ENCODE results near the gene SERPINB1.
A peak's percentile ranks its signal among the peaks of the same experiment; 100 is the strongest.

SERPINB1 gene

GRCh38 chr6:2871953-2872352 is 30.3 kb upstream of the SERPINB1 start:
- H3K27ac ChIP-seq = no peak overlapping the region

GRCh38 chr6:2871102-2871501 is 29.4 kb upstream of the SERPINB1 start:
- no peak overlapping the region for H3K9ac ChIP-seq
- H3K27me3 ChIP-seq (ENCODE audit: control insufficient read depth, insufficient read depth, low read length) = no peaks in the 10 kb centered on the region
- TF ChIP-seq CTCF (IDR thresholded peaks at IDR 0.05) = no peak
- no peaks in the 10 kb centered on the region for H3K36me3 ChIP-seq (ENCODE audit: control insufficient read depth, insufficient read depth, low read length)
- no peaks in the 10 kb centered on the region for H3K79me2 ChIP-seq
- H3K4me2 ChIP-seq (ENCODE audit: low read length) = no peak overlapping the region
- no peak overlapping the region for H2AFZ ChIP-seq
- H3K27ac ChIP-seq = no peak overlapping the region
- no peaks in the 10 kb centered on the region for H3K4me1 ChIP-seq
- H3K9me3 ChIP-seq (ENCODE audit: control insufficient read depth, low read length) = no peaks in the 10 kb centered on the region
- no peak overlapping the region for H3K4me3 ChIP-seq (ENCODE audit: low read depth, low read length)

More at GRCh38 chr6:2871953-2872352, 30.3 kb upstream of the SERPINB1 start:
- Histone ChIP-seq H3K4me1 (peaks cover 6% of the 10 kb centered on the region), H3K27me3 (ENCODE audit: control insufficient read depth, insufficient read depth, low read length) (no peaks in the 10 kb centered on the region), H3K4me3 (ENCODE audit: low read depth, low read length) (no peak overlapping the region), H2AFZ (no peak overlapping the region), H3K9me3 (ENCODE audit: control insufficient read depth, low read length) (no peaks in the 10 kb centered on the region), H3K9ac (no peak overlapping the region), H3K36me3 (ENCODE audit: control insufficient read depth, insufficient read depth, low read length) (no peaks in the 10 kb centered on the region), H3K4me2 (ENCODE audit: low read length) (no peak overlapping the region), H3K79me2 (no peaks in the 10 kb centered on the region)
- TF ChIP-seq CTCF (IDR thresholded peaks at IDR 0.05) = no peak

- Histone ChIP-seq H3K36me3 (ENCODE audit: control insufficient read depth, insufficient read depth, low read length) (no peaks in the 10 kb centered on the region), H3K4me1 (no peaks in the 10 kb centered on the region), H3K9ac (no peak overlapping the region), H3K4me3 (ENCODE audit: low read depth, low read length) (no peak overlapping the region), H3K4me2 (ENCODE audit: low read length) (no peak overlapping the region), H2AFZ (no peak overlapping the region), H3K27me3 (ENCODE audit: control insufficient read depth, insufficient read depth, low read length) (no peaks in the 10 kb centered on the region), H3K79me2 (no peaks in the 10 kb centered on the region), H3K27ac (no peak overlapping the region), H3K9me3 (ENCODE audit: control insufficient read depth, low read length) (no peaks in the 10 kb centered on the region)
- TF ChIP-seq CTCF (IDR thresholded peaks at IDR 0.05) = no peak
These were observed 28.5 kb upstream of the SERPINB1 start for GRCh38 chr6:2870046-2870636.

- Histone ChIP-seq H3K9ac (no peak overlapping the region), H3K4me1 (no peaks in the 10 kb centered on the region), H2AFZ (no peak overlapping the region), H3K4me3 (ENCODE audit: low read depth, low read length) (no peak overlapping the region), H3K4me2 (ENCODE audit: low read length) (no peak overlapping the region), H3K27ac (no peak overlapping the region), H3K27me3 (ENCODE audit: control insufficient read depth, insufficient read depth, low read length) (no peaks in the 10 kb centered on the region), H3K79me2 (no peaks in the 10 kb centered on the region), H3K9me3 (ENCODE audit: control insufficient read depth, low read length) (no peaks in the 10 kb centered on the region), H3K36me3 (ENCODE audit: control insufficient read depth, insufficient read depth, low read length) (no peaks in the 10 kb centered on the region)
- TF ChIP-seq CTCF (IDR thresholded peaks at IDR 0.05) = no peak
These were observed 27.0 kb upstream of the SERPINB1 start for GRCh38 chr6:2868637-2869036.

- Histone ChIP-seq H3K9me3 (ENCODE audit: control insufficient read depth, low read length) (no peaks in the 10 kb centered on the region), H2AFZ (no peak overlapping the region), H3K27me3 (ENCODE audit: control insufficient read depth, insufficient read depth, low read length) (no peaks in the 10 kb centered on the region), H3K79me2 (no peaks in the 10 kb centered on the region), H3K4me2 (ENCODE audit: low read length) (peak overlapping the region; percentile 9), H3K27ac (no peak overlapping the region), H3K9ac (no peak overlapping the region), H3K4me1 (no peaks in the 10 kb centered on the region), H3K4me3 (ENCODE audit: low read depth, low read length) (no peak overlapping the region), H3K36me3 (ENCODE audit: control insufficient read depth, insufficient read depth, low read length) (no peaks in the 10 kb centered on the region)
- no peak for TF ChIP-seq CTCF (IDR thresholded peaks at IDR 0.05)
These were observed 24.6 kb upstream of the SERPINB1 start for GRCh38 chr6:2866171-2866846.
